Mesendoderm (in vitro differentiated cells): ENCODE measurements around the gene MAG.

Experiments
- DNase-seq: peaks from one replicate; pipeline ENCODE4 v3.0.0; 2013
- H2AK5ac ChIP-seq: 2 replicates; pipeline ENCODE4 v1.6.1; 2013; ENCODE audit warnings: low read length, inconsistent platforms
- H2BK120ac ChIP-seq: 2 replicates; pipeline ENCODE4 v1.6.1; 2013; ENCODE audit warnings: low read depth, mild to moderate bottlenecking, low read length, moderate library complexity, mixed read lengths
- H2BK15ac ChIP-seq: replicated peaks from 2 replicates; pipeline ENCODE4 v1.6.1; 2013; ENCODE audit warnings: low read depth, mild to moderate bottlenecking, moderate library complexity
- H2BK5ac ChIP-seq: 2 replicates; pipeline ENCODE4 v1.6.1; 2013; ENCODE audit warnings: low read length, inconsistent platforms
- H3K18ac ChIP-seq: 2 replicates; pipeline ENCODE4 v1.6.1; 2013; ENCODE audit warnings: mild to moderate bottlenecking, low read length, mixed read lengths
- H3K23ac ChIP-seq: one replicate; pipeline ENCODE4 v1.6.1; 2013; ENCODE audit warnings: low read length
- H3K27ac ChIP-seq: 2 replicates; pipeline ENCODE4 v1.5.1; 2013; ENCODE audit warnings: low read depth, mild to moderate bottlenecking, inconsistent platforms, low read length, moderate library complexity
- H3K27me3 ChIP-seq: 2 replicates; pipeline ENCODE4 v1.6.1; 2013; ENCODE audit warnings: low read length, control low read depth, mild to moderate bottlenecking, inconsistent platforms; ENCODE audit not compliant: insufficient read depth, poor library complexity
- H3K36me3 ChIP-seq: 2 replicates; pipeline ENCODE4 v1.6.1; 2013; ENCODE audit warnings: low read length, inconsistent platforms; ENCODE audit not compliant: control insufficient read depth, insufficient read depth
- H3K4ac ChIP-seq: one replicate; pipeline ENCODE4 v1.6.1; 2013; ENCODE audit warnings: low read depth, mild to moderate bottlenecking, low read length, moderate library complexity
- H3K4me1 ChIP-seq: 2 replicates; pipeline ENCODE4 v1.6.1; 2013; ENCODE audit warnings: low read depth, low read length, inconsistent platforms; ENCODE audit not compliant: control insufficient read depth
- H3K4me2 ChIP-seq: 2 replicates; pipeline ENCODE4 v1.6.1; 2013; ENCODE audit warnings: low read length
- H3K4me3 ChIP-seq: 2 replicates; pipeline ENCODE4 v1.5.1; 2013; ENCODE audit warnings: mild to moderate bottlenecking, low read length
- H3K56ac ChIP-seq: one replicate; pipeline ENCODE4 v1.6.1; 2013; ENCODE audit warnings: low read length
- H3K79me1 ChIP-seq: 2 replicates; pipeline ENCODE4 v1.6.1; 2013; ENCODE audit warnings: low read length, inconsistent platforms
- H3K79me2 ChIP-seq: 2 replicates; pipeline ENCODE4 v1.6.1; 2013; ENCODE audit warnings: mild to moderate bottlenecking, low read length; ENCODE audit not compliant: control insufficient read depth, insufficient read depth
- H3K9ac ChIP-seq: 2 replicates; pipeline ENCODE4 v1.6.1; 2013; ENCODE audit warnings: low read length, inconsistent platforms
- H4K5ac ChIP-seq: one replicate; pipeline ENCODE4 v1.6.1; 2013; ENCODE audit warnings: low read length
- H4K8ac ChIP-seq: one replicate; pipeline ENCODE4 v1.6.1; 2013; ENCODE audit warnings: low read depth, mild to moderate bottlenecking, control low read depth, low read length, moderate library complexity
- WGBS: extraction: QIAGEN DNeasy Blood & Tissue Kit; methylation state at CpG from one replicate; pipeline ENCODE4 v1.1.7; 2013; ENCODE audit warnings: low lambda C conversion rate, missing lambda C conversion rate; ENCODE audit not compliant: insufficient coverage; ENCODE audit errors: extremely low coverage; 5-methylcytosine and 5-hydroxymethylcytosine counted together

The MAG gene

GRCh38 chr19:35306473-35307246, 14.7 kb downstream of the MAG start:
- no peak overlapping the region for H2BK15ac ChIP-seq
- no peak overlapping the region for H3K4ac ChIP-seq
- H3K27me3 ChIP-seq: no peaks in the 10 kb centered on the region
- DNase-seq: peak; percentile 75
- H4K8ac ChIP-seq: no peak overlapping the region
- H3K79me2 ChIP-seq: no peaks in the 10 kb centered on the region
- H4K5ac ChIP-seq: no peak overlapping the region
- WGBS: no CpG with 5 or more reads among the region's 20 CpGs
- H3K4me2 ChIP-seq: no peak overlapping the region
- H2AK5ac ChIP-seq: no peak overlapping the region
- no peak overlapping the region for H2BK120ac ChIP-seq
- no peaks in the 10 kb centered on the region for H3K4me1 ChIP-seq
- H3K9ac ChIP-seq: no peak overlapping the region
- no peaks in the 10 kb centered on the region for H3K79me1 ChIP-seq
- H3K18ac ChIP-seq: no peak overlapping the region
- no peak overlapping the region for H3K27ac ChIP-seq
- no peak overlapping the region for H3K23ac ChIP-seq
- no peak overlapping the region for H2BK5ac ChIP-seq
- no peak overlapping the region for H3K4me3 ChIP-seq
- no peak overlapping the region for H3K56ac ChIP-seq
- H3K36me3 ChIP-seq: no peaks in the 10 kb centered on the region

- Histone ChIP-seq H3K79me1 (no peaks in the 10 kb centered on the region), H3K18ac (no peak overlapping the region), H3K27ac (no peak overlapping the region), H4K5ac (no peak overlapping the region), H2BK15ac (no peak overlapping the region), H2AK5ac (no peak overlapping the region), H3K23ac (no peak overlapping the region), H3K79me2 (no peaks in the 10 kb centered on the region), H3K27me3 (no peaks in the 10 kb centered on the region), H3K4me2 (no peak overlapping the region), H2BK5ac (no peak overlapping the region), H3K4me3 (no peak overlapping the region), H3K9ac (no peak overlapping the region), H4K8ac (no peak overlapping the region), H3K4me1 (no peaks in the 10 kb centered on the region), H3K56ac (no peak overlapping the region), H2BK120ac (no peak overlapping the region), H3K4ac (no peak overlapping the region), H3K36me3 (no peaks in the 10 kb centered on the region)
- no CpG with 5 or more reads among the region's 10 CpGs for WGBS
- DNase-seq: no peak
These were observed 16.0 kb downstream of the MAG start for GRCh38 chr19:35307931-35308330.

- H3K36me3 ChIP-seq: no peaks in the 10 kb centered on the region
- H3K9ac ChIP-seq: no peak overlapping the region
- no peak overlapping the region for H3K27ac ChIP-seq
- no peak overlapping the region for H2BK5ac ChIP-seq
- WGBS: no CpG with 5 or more reads among the region's 7 CpGs
- no peak for DNase-seq
- no peak overlapping the region for H3K4me3 ChIP-seq
- H2BK15ac ChIP-seq: no peak overlapping the region
- H3K79me2 ChIP-seq: no peaks in the 10 kb centered on the region
- no peak overlapping the region for H3K18ac ChIP-seq
- H3K4me2 ChIP-seq: no peak overlapping the region
- H3K4ac ChIP-seq: no peak overlapping the region
- no peak overlapping the region for H3K23ac ChIP-seq
- no peak overlapping the region for H2AK5ac ChIP-seq
- H3K56ac ChIP-seq: no peak overlapping the region
- H2BK120ac ChIP-seq: no peak overlapping the region
- H3K79me1 ChIP-seq: no peaks in the 10 kb centered on the region
- no peaks in the 10 kb centered on the region for H3K27me3 ChIP-seq
- H4K5ac ChIP-seq: no peak overlapping the region
- no peak overlapping the region for H4K8ac ChIP-seq
- H3K4me1 ChIP-seq: no peaks in the 10 kb centered on the region
These were observed 16.9 kb downstream of the MAG start for GRCh38 chr19:35308910-35309309.

- no peak for DNase-seq
- H3K27me3 ChIP-seq: no peaks in the 10 kb centered on the region
- no peak overlapping the region for H3K4me3 ChIP-seq
- H3K4me2 ChIP-seq: no peak overlapping the region
- no peaks in the 10 kb centered on the region for H3K36me3 ChIP-seq
- no CpG with 5 or more reads among the region's 47 CpGs for WGBS
- H3K23ac ChIP-seq: no peak overlapping the region
- no peak overlapping the region for H3K27ac ChIP-seq
- H3K9ac ChIP-seq: no peak overlapping the region
- no peaks in the 10 kb centered on the region for H3K79me1 ChIP-seq
- no peak overlapping the region for H4K5ac ChIP-seq
- H2BK5ac ChIP-seq: no peak overlapping the region
- no peaks in the 10 kb centered on the region for H3K79me2 ChIP-seq
- no peak overlapping the region for H2BK120ac ChIP-seq
- no peaks in the 10 kb centered on the region for H3K4me1 ChIP-seq
- no peak overlapping the region for H2BK15ac ChIP-seq
- no peak overlapping the region for H3K4ac ChIP-seq
- H3K18ac ChIP-seq: no peak overlapping the region
- no peak overlapping the region for H3K56ac ChIP-seq
- no peak overlapping the region for H2AK5ac ChIP-seq
- no peak overlapping the region for H4K8ac ChIP-seq
These were observed 17.7 kb downstream of the MAG start for GRCh38 chr19:35309481-35310279.

GRCh38 chr19:35310331-35310730, 18.4 kb downstream of the MAG start:
- no peak for DNase-seq
- H3K27ac ChIP-seq: no peak overlapping the region
- H3K56ac ChIP-seq: no peak overlapping the region
- H2BK120ac ChIP-seq: no peak overlapping the region
- H3K79me2 ChIP-seq: no peaks in the 10 kb centered on the region
- no peak overlapping the region for H4K8ac ChIP-seq
- H4K5ac ChIP-seq: no peak overlapping the region
- no peak overlapping the region for H2BK15ac ChIP-seq
- H3K18ac ChIP-seq: no peak overlapping the region
- no peak overlapping the region for H2BK5ac ChIP-seq
- H3K4me3 ChIP-seq: no peak overlapping the region
- no peaks in the 10 kb centered on the region for H3K4me1 ChIP-seq
- no peak overlapping the region for H2AK5ac ChIP-seq
- H3K79me1 ChIP-seq: no peaks in the 10 kb centered on the region
- WGBS: no CpG with 5 or more reads among the region's 12 CpGs
- H3K4me2 ChIP-seq: no peak overlapping the region
- no peaks in the 10 kb centered on the region for H3K36me3 ChIP-seq
- H3K23ac ChIP-seq: no peak overlapping the region
- H3K9ac ChIP-seq: no peak overlapping the region
- no peaks in the 10 kb centered on the region for H3K27me3 ChIP-seq
- H3K4ac ChIP-seq: no peak overlapping the region
